ENCODE measurements around the gene RNF125. TPM values are rescaled to one million over a fixed set of nuclear protein-coding genes. Genes with fewer than 3 reads are reported as not detected.
"Not testable (repeated sequence)": the region's sequence is repeated elsewhere in the genome, so short reads cannot be mapped to it uniquely, and the experiment has no call there.

Gene RNF125
- total RNA-seq, result 8.5 TPM

DNA sequence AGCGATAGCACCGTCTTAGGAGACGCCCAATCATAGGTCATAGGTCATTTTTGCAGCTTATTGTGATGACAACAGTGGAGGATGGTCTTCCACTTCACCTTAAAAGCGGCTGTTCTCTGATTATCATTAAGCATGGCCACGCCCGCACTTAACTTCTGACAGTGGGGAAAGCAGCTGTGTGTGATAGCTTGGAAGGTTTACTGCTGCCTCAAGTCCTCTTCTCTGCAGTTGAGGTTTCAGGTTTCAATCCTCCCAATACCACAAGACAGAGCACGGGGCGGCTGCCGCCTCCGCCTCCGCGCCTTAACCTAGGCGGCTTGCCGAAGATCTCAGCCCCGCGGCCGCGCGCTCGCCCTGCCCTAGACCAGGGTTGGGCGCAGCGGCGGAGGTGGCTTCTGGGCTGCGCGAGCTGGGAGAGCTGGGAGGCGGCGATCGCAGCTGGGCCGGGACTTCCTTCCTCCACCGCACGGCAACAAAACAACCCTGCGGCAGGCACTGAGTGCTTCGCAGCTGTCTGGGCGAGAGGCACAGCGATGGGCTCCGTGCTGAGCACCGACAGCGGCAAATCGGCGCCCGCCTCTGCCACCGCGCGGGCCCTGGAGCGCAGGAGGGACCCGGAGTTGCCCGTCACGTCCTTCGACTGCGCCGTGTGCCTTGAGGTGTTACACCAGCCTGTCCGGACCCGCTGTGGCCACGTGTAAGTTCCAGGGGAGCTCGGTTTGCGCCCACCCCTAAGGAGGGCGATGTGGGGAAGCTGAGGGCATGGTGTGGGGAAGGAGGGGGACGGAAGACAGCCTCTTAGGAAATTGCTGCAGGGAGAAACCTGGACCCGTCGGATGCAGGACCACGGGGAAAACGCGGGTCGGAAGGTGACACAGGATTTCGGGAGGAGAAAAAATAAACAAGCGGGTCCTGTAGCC lies at the start of gene RNF125:
RNF125 (plus strand) TSS at position 495 of the 920 bp plus-strand sequence; CDS start at position 534, 39 bp downstream.
- intact Hi-C loops (cut with DNase I), result no loop called here
- DNase-seq (ENCODE audit: low spot score), result peak; percentile 88
- ATAC-seq, result peak; percentile 94

- no peak for ATAC-seq
- DNase-seq (ENCODE audit: low spot score), result no peak
- intact Hi-C loops (cut with DNase I), result no loop called here
These were observed 48.0 kb upstream of the RNF125 start for GRCh38 chr18:31970617-31971016.

- ATAC-seq, result no peak
- intact Hi-C loops (cut with DNase I), result no loop called here
These were observed 44.6 kb upstream of the RNF125 start for GRCh38 chr18:31973929-31974546.

DNA sequence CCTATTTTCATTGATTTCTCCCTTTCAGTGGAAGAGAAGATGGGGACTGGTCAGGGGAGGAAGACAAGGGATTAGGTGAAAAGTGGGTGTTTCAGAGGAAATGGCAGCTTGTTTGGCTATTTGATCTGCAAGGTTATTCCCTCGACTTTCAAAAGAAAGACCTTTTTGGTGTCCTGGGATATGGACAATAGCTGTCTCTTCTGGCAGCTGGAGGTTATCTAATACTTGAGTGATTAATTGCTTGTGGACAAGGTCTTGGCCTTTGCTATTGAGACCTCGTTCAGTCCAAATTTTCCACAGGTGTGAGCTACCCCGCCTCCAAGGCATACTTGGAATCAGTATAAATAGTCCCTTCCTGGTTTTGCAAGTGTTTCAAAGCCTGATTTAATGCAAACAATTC lies 42.4 kb upstream of the RNF125 start:
- DNase-seq (ENCODE audit: low spot score), result no peak
- ATAC-seq, result no peak
- intact Hi-C loops (cut with DNase I), result loop anchor here (5.0 kb wide), 1 partner anchor 234 kb away; no protein-coding TSS in a partner anchor

More at GRCh38 chr18:31973929-31974546, 44.6 kb upstream of the RNF125 start:
- DNase-seq (ENCODE audit: low spot score), result no peak

GRCh38 chr18:31977270-31977872 lies 41.3 kb upstream of the RNF125 start:
- no peak for DNase-seq (ENCODE audit: low spot score)
- ATAC-seq, result peak; percentile 50
- intact Hi-C loops (cut with DNase I), result loop anchor here (5.0 kb wide), 1 partner anchor 235 kb away; no protein-coding TSS in a partner anchor

DNA sequence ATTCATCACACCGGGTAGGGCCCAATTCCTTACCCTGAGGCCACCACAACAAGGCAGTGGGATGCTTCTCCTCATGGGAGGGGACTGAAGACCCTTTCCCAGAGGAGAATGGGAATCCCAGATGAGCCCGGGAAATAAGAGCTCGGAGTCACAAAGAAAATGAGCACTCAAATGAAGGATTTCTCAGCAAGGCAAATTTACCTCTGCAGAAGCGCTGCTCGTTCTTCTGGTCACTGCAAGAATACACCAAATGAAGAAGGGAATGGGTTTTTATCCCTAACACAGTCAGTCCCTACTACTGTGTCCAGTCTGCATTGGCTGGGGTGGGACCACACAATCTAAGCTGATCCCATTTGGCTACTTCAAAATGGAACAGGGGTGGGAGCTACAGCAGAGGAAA lies 40.0 kb upstream of the RNF125 start:
- intact Hi-C loops (cut with DNase I), result loop anchor here (5.0 kb wide), 1 partner anchor 236 kb away; no protein-coding TSS in a partner anchor
- DNase-seq (ENCODE audit: low spot score) (no peak), ATAC-seq (no peak)

DNA sequence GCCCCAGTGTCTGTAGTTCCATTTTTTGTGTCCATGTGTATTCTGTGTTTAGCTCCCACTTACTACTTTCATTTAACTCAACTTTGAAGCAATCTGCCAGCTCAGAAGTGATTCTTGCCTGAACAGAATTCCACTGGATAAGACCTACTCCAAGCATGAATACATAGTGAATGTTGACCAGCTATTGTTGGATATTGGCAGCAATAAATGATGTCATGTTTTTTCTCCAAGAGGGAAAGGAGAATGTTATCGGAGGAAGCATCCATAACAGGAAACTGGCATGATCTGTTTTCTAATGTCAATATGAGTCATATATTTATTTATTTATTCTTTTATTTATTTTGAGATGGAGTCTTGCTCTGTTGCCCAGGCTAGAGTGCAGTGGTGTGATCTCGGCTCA lies 38.9 kb upstream of the RNF125 start:
- intact Hi-C loops (cut with DNase I), result loop anchor here (5.0 kb wide), 1 partner anchor 237 kb away; no protein-coding TSS in a partner anchor
- DNase-seq (ENCODE audit: low spot score), result no peak
- no peak for ATAC-seq

GRCh38 chr18:31980863-31981262 lies 37.8 kb upstream of the RNF125 start:
- DNase-seq (ENCODE audit: low spot score), result no peak
- intact Hi-C loops (cut with DNase I), result no loop called here
- no peak for ATAC-seq

GRCh38 chr18:31983020-31983419 lies 35.6 kb upstream of the RNF125 start:
- DNase-seq (ENCODE audit: low spot score) (no peak), ATAC-seq (peak; percentile 30)
- intact Hi-C loops (cut with DNase I), result no loop called here

GRCh38 chr18:31983976-31984375 lies 34.6 kb upstream of the RNF125 start:
- no peak for ATAC-seq

DNA sequence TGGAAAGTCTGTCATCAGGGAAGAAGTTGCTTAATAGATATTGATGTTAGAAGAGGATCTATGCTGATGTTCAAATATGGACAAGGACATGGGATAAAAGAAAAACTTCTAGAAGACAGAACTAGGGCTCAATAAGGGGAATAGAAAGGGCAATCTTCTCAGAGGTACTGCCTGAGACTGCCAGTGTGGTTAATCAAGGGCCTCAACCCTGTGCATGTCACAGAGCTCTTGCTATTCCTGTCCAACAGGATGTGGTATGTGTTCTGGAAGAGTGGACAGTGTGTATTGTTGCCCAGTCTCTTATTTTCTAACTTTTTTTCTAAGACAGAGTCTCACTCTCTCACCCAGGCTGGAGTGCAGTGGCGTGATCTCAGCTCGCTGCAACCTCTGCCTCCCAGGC lies 27.8 kb upstream of the RNF125 start:
- no peak for ATAC-seq
- intact Hi-C loops (cut with DNase I), result no loop called here
- DNase-seq (ENCODE audit: low spot score), result no peak

More at GRCh38 chr18:31983976-31984375, 34.6 kb upstream of the RNF125 start:
- DNase-seq (ENCODE audit: low spot score), result no peak
- intact Hi-C loops (cut with DNase I), result no loop called here

DNA sequence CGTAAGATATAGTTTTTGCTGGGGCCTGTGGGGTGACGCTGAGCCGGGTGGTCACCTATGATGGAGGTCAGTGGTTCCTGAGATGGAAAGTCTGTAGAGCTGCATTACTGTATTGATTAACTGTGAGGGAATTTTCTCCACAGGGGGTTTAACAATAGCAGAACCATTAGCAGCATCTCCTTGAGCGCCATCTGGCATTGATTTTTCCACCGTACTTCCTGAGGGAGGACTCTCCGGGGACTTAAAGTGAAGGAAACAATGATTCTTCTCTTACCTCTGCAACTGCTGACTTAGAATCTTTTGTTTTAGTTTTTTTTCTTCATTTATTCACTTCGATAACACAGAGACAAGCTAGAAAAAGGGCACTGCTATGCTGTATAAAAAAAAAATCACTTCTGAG lies 22.6 kb upstream of the RNF125 start:
- no peak for DNase-seq (ENCODE audit: low spot score)
- intact Hi-C loops (cut with DNase I), result no loop called here
- no peak for ATAC-seq

DNA sequence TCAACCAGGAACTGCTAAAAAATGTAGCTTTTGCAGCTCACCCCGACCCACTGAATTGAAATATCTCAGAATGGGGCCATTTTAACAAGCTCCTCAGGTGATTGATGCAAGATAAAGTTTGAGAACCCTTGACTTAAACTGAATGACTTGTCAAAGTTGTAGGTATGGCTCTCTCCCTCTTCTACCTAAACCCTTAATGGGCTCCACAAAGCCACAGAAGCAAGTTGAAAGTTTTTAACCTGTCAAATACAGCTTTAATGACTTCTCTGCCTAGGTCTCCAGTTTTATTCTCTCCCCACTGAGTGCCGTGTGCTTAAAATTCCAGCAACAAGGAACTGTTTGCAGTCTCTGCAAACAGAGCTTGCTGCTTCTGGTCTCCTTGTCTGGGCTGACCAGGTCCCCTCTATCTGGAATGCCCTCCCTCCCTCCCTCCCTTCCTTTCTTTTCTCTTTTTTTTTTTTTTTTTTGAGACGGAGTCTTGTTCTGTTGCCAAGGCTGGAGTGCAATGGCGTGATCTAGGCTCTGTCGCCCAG lies 19.7 kb upstream of the RNF125 start:
- no peak for DNase-seq (ENCODE audit: low spot score)
- intact Hi-C loops (cut with DNase I), result no loop called here
- ATAC-seq, result no peak

DNA sequence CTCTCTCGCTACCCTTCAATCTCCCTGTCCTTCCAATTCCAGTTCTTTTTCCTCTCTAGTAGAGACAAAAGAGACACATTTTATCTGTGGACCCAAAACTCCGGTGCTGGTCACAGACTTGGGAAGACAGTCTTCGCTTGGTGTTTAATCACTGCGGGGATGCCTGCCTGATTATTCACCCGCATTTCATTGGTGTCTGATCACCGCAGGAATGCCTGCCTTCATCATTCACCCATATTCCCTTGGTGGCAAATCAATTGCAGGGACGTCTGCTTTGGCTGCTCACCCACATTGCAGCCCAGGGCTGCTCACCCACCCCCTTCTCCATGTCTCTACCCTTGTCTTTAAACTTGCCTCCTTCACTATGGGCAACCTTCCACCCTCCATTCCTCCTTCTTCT lies 17.5 kb upstream of the RNF125 start:
- intact Hi-C loops (cut with DNase I); ATAC-seq; DNase-seq (ENCODE audit: low spot score): not testable (repeated sequence)

DNA sequence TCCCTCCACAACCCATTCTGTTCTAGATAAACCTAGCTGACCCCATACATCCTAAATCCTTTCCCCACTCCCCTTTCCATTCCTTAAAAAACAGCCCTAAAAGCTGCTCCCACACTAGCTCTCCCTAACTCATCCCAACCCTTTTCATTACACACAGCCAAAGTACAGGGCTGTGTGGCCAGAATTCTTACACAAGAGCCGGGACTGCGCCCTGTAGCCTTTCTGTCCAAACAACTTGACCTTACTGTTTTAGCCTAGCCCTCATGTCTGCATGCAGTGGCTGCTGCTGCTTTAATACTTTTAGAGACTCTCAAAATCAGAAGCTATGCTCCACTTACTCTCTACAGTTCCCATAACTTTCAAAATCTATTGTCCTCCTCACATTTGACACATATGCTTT lies 14.8 kb upstream of the RNF125 start:
- DNase-seq (ENCODE audit: low spot score); intact Hi-C loops (cut with DNase I); ATAC-seq: not testable (repeated sequence)

GRCh38 chr18:32010124-32010721 lies 8.4 kb upstream of the RNF125 start:
- DNase-seq (ENCODE audit: low spot score), result peak; percentile 6
- intact Hi-C loops (cut with DNase I), result no loop called here
- ATAC-seq, result no peak

- intact Hi-C loops (cut with DNase I), result no loop called here
These were observed 7.4 kb upstream of the RNF125 start for GRCh38 chr18:32011193-32011592.

GRCh38 chr18:32019251-32019948 lies 775 bp downstream of the RNF125 start:
- peak; percentile 71 for DNase-seq (ENCODE audit: low spot score)
- intact Hi-C loops (cut with DNase I), result no loop called here
- ATAC-seq, result peak; percentile 72

More at GRCh38 chr18:32011193-32011592, 7.4 kb upstream of the RNF125 start:
- no peak for ATAC-seq
- DNase-seq (ENCODE audit: low spot score), result no peak
